ENCODE data around the gene PKDREJ. TPM values are rescaled to one million over a fixed set of nuclear protein-coding genes. Genes with fewer than 3 reads are reported as not detected.

Gene PKDREJ, protein sequence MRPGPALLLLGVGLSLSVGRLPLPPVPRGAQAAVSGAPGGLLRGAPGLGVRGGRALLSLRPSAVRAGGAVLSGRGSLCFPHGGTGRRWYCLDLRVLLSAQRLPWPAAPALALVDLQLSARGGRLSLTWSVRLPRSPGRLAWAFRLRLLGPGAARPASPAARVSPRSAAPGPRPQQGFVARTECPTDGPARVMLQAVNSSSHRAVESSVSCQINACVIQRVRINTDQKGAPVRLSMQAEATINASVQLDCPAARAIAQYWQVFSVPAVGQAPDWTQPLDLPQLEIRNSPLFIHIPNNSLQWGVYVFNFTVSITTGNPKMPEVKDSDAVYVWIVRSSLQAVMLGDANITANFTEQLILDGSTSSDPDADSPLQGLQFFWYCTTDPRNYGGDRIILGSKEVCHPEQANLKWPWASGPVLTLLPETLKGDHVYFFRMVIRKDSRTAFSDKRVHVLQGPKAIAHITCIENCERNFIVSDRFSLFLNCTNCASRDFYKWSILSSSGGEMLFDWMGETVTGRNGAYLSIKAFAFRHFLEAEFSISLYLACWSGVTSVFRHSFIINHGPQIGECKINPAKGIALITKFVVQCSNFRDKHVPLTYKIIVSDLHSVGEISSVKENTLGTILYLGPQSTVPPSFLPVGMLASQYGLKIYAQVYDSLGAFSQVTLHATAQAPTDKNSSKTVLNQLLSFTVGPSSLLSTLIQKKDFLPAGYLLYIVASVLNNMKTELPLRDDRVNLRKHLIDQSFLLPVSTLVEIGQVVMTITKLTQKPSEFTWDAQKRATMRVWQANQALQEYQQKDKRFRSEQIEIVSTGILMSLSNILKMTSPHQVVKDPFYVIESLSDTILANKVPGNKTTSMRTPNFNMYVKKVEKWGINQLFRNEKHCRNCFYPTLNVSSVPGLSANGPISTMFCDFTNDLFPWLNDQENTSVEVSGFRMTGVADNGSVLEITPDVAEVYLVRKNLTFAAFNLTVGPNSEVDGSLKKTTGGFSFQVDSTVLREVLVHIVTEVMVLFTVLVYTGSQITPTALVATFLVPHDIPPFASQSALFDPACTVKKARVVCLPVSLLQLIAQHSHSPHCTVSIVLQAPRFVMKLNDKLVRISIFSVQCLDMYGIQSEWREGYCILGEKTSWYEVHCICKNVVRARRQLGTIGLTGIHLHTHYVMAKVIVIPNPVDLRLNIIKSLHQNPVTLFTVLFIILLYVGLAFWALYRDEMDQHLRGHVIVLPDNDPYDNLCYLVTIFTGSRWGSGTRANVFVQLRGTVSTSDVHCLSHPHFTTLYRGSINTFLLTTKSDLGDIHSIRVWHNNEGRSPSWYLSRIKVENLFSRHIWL (N-terminal part only)
- under 0.01 TPM in 1 of 2 replicates, not detected in the other for total RNA-seq

DNA sequence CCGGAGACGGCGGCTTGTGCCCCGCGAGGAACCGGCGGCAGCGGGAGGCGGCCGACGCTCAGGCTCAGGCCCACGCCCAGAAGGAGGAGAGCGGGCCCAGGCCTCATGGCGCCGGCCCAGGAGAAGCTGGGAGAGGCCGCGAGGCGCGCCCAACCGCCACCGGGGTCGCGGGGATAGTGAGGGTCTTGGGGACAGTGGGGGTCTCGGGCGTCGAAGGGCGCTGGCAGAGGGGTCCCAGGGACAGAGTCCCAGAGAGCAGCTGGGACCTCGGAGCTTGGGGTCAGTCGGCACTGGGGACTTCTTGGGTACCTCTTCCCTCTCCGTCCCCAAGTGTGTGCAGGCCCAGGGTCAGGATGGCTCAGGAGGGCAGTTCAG, at the start of gene PKDREJ:
Gene PKDREJ (minus strand): TSS at position 128 of the 375 bp plus-strand sequence. CDS start 21 bp downstream, at position 107.

DNA sequence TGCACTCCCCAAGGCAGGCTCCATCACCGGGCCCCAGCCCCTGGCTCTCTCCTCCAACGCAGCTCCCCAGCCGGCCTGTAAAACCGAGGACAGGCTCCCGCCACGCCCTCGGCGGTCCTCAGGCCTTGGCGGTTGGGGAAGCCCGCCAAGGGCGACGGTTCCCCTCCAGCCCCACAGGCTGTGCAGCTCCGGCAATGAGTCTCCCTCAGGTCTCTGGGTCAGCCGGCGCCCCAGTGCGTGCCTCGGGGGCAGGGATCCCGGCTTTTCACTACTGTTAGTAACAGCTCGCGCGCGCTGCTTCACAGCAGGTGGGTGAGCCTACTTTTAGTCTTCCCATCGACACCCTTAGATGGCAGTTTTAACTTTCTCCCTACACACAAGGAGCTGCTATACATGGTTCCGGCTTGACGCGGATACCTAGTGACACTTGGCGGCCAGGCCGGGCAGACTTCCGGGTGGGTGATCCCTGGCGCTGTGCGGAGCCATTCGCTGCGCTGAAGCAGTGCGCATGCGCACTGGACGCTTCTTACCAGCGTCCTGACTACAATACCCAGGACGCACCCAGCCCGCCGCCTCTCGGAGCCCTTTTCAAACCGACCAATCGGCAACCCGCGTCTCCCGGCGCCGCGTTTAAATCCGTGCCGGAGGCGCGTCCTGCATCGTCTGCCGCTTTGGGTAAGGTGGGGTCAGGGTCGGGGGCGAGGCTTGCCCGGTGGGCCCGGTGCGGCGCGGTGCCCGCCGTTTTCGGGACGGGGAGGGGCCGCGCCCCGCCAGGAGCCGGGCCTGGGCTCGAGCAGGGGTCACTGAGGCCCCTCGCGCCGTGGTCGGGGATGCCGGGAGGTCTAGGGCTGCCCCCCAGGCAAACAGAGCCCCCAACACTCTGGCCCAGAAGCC, 33.4 kb upstream of the PKDREJ start, which contains the start of gene GTSE1:
Gene GTSE1 (plus strand): TSS at position 614 of the 894 bp plus-strand sequence. CDS start 531 bp downstream, outside the sequence.

DNA sequence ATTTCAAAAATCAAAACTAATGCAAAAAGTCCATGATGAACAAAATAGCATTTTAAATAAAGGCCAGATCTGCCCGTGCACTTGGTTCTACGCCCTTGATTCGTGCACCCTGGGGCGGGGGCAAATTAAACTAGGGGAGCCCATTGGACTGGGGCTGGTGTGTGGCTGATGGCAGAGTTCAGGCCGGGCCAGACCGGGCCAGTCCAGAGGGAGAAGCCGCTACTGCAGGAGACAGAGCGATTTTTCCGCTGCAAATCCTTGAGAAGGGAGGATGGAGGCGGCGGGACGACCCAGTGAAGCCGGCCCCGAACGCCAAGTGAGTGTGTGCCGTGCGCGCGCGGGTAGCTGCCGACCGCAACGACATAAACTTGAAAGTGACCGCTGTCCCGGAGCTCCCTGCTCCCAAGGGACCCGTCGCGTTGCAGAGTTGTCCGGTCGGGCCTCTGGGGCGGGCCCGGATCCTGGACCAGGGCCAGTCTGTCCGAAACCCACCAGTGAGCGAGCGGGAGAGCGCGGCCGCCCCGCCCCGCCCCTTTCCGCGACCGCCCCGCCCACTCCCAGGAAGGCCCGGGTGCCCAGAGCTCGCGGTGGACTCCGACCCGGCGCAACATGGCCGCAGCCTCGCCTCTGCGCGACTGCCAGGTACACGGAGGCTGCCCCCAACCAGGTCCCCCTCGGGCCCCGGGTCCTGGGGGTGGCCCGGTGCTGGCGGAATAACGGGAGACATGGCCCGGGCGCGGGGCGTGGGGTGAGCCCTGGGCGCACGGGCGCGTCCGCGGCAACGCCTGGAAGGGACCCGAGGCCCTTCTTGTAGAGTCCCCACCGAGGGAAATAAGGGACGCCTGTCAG, 4.5 kb upstream of the PKDREJ start, which contains the start of gene TTC38:
Gene TTC38 (plus strand): TSS at position 578 of the 849 bp plus-strand sequence. CDS start 32 bp downstream, at position 610.

DNA sequence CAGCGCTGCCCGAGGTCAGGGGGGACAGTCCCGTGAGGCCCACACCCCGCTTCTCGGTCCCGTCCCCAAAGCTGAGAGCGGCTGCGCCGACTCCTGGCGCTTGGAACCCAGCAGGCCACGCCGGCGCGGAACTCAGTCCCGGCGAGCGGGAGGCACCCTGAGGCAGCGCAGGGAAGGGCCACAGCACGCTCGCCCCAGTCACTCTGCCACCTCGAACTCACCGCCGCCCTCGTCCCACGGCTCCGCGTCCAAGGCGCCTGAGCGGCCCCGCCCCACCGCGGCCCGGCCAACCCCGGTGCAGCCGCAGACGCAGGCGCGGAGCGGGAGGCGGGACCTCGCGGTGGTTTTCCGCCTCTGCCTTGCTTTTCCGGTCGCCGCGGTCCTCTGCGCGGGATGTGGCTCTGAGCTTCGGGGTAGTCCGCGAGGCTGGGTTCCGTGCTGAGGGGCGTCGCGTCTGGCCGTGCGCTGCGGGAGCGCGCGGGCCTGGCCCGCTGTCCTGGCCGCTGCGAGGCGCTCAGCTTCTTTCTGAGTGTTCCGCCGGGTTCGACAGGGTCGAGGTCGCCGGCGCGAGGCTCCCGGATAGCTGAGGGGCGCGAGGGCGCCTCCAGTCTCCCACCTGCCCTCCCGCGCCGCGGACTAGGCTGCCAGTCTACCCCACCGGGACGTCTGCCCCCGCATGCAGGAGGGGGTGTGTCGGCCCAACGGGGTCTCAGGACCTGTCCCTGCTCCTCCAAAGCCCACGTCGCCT, 12.9 kb downstream of the PKDREJ start, which contains the start of gene CDPF1:
Gene CDPF1 (minus strand): TSS at position 259 of the 748 bp plus-strand sequence. CDS start 2,009 bp downstream, outside the sequence.

Other genes with a start within 250 kb of the PKDREJ start
- 6.5 and 12.2 TPM in 2 replicates for gene PPARA, start 112.8 kb downstream of the PKDREJ start, total RNA-seq
- 10.0 and 10.2 TPM in 2 replicates for gene CDPF1, start 13.1 kb downstream of the PKDREJ start, total RNA-seq
- gene TTC38, start 4.7 kb upstream of the PKDREJ start, total RNA-seq: 19.9 and 33.2 TPM in 2 replicates
- gene GTSE1, start 33.5 kb upstream of the PKDREJ start, total RNA-seq: 6.8 and 10.0 TPM in 2 replicates
- gene TRMU, start 72.4 kb upstream of the PKDREJ start, total RNA-seq: 20.7 and 46.6 TPM in 2 replicates

Measured in bladder microvascular endothelial cell (primary cell).